CD4-positive, alpha-beta memory T cell (primary cell): ENCODE measurements around the gene EHD3. TPM values are rescaled to one million over a fixed set of nuclear protein-coding genes. Genes with fewer than 3 reads are reported as not detected.

Source experiments
- CTCF ChIA-PET: fragments of 350-600 bp; sonication (Branson Sonifier 250); formaldehyde crosslinking; loops from one replicate; lab custom pipeline; 2021; ENCODE audit warnings: inconsistent platforms; ENCODE audit not compliant: partially characterized antibody; lab: Charles Lee
- POLR2A ChIA-PET: fragments of 350-600 bp; sonication (Branson Sonifier 250); formaldehyde crosslinking; loops from one replicate; lab custom pipeline; 2021; ENCODE audit not compliant: partially characterized antibody; lab: Charles Lee
- DNase-seq, 5 donors: peaks; one replicate each; pipeline versions ENCODE4 v3.0.0 to v3.0.0-alpha.2; 2020 to 2022; ENCODE audit warnings: mixed read lengths in 1 of 5
- H3K27ac ChIP-seq: one replicate; pipeline ENCODE4 v1.7.0; 2013; ENCODE audit warnings: low read depth, low read length
- H3K27me3 ChIP-seq: 2 replicates; pipeline ENCODE4 v1.7.0; 2013; ENCODE audit warnings: mild to moderate bottlenecking, low read length, moderate library complexity; ENCODE audit not compliant: insufficient read depth
- H3K36me3 ChIP-seq: 2 replicates; pipeline ENCODE4 v1.7.0; 2013; ENCODE audit warnings: mild to moderate bottlenecking, low read length, moderate library complexity; ENCODE audit not compliant: insufficient read depth
- H3K4me1 ChIP-seq: 2 replicates; pipeline ENCODE4 v1.7.0; 2013; ENCODE audit warnings: mild to moderate bottlenecking, low read length, moderate library complexity; ENCODE audit not compliant: insufficient read depth
- H3K4me3 ChIP-seq, 2 donors: one replicate each; pipeline ENCODE4 v1.7.0; 2013; ENCODE audit warnings: low read length in 2 of 2, mild to moderate bottlenecking in 1 of 2
- H3K9me3 ChIP-seq, 2 donors: one replicate each; pipeline ENCODE4 v1.7.0; 2013; ENCODE audit warnings: low read length in 2 of 2, control low read depth in 1 of 2; ENCODE audit not compliant: control insufficient read depth in 1 of 2
- H3K27ac Mint-ChIP-seq, 7 donors: one replicate each; pipeline ENCODE4 v1.8.0; 2020 to 2021; ENCODE audit warnings: mixed read lengths in 7 of 7, mild to moderate bottlenecking in 6 of 7, inconsistent platforms in 3 of 7, moderate library complexity in 3 of 7
- H3K27me3 Mint-ChIP-seq, 2 donors: one replicate each; pipeline ENCODE4 v1.8.0; 2020 to 2021; ENCODE audit warnings: mixed read lengths in 2 of 2
- H3K36me3 Mint-ChIP-seq, 2 donors: one replicate each; pipeline ENCODE4 v1.8.0; 2020 to 2021; ENCODE audit warnings: mixed read lengths in 2 of 2, inconsistent platforms in 1 of 2, mild to moderate bottlenecking in 1 of 2
- H3K4me1 Mint-ChIP-seq, 4 donors: one replicate each; pipeline ENCODE4 v1.8.0; 2020 to 2021; ENCODE audit warnings: mixed read lengths in 4 of 4, mild to moderate bottlenecking in 1 of 4
- H3K4me3 Mint-ChIP-seq, 8 donors: one replicate each; pipeline ENCODE4 v1.8.0; 2020 to 2021; ENCODE audit warnings: mixed read lengths in 8 of 8, mild to moderate bottlenecking in 7 of 8, moderate library complexity in 6 of 8, inconsistent platforms in 3 of 8
- H3K9me3 Mint-ChIP-seq, 8 donors: one replicate each; pipeline ENCODE4 v1.8.0; 2020 to 2021; ENCODE audit warnings: mixed read lengths in 8 of 8, mild to moderate bottlenecking in 5 of 8, inconsistent platforms in 3 of 8, moderate library complexity in 1 of 8
- intact Hi-C: fragments of 100-400 bp; cut with micrococcal nuclease; formaldehyde crosslinking; loops from one replicate; pipeline ENCODE4 v1.15.1; 2023
- polyA plus RNA-seq, 2 donors: library from polyadenylated mRNA; unstranded; fragments of 300-500 nt; fragmentation: Illumina TruSeq; gene quantifications; one replicate each; pipeline ENCODE4 v1.2.3, GENCODE V29; 2021
- total RNA-seq, 2 experiments: library from RNA; stranded (reverse); gene quantifications; one replicate each; pipeline ENCODE4 v1.2.3, GENCODE V29; 2021

Gene EHD3
- total and polyA plus RNA-seq, 4 experiments from 2014 or later = 2.3 to 4.4 (median 4.2) TPM

DNA sequence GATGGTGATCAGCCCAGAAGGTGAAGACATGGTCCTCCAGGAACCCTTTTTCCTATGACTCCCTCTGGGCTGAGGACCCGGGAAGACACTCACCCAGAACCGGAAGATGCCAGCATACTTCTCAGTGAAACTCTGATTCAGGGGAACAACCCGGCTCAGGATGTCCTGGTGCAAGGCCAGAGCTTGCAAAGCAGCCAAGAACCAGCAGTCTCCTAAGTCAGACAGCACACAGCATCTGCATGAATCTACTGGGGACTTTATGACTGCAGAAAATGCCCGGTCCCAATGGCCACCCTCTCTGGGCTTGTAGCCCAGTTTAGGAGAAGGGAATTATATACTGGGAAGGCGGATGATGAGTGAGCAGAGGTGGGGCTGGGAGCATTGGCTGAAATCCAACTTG is 31.9 kb upstream of the EHD3 start:
- H3K36me3 ChIP-seq = no peaks in the 10 kb centered on the region
- H3K4me1 Mint-ChIP-seq = no peaks in the 10 kb centered on the region
- H3K27ac ChIP-seq = no peak overlapping the region
- H3K4me1 ChIP-seq = no peaks in the 10 kb centered on the region
- intact Hi-C loops = no loop called here
- POLR2A ChIA-PET = no interaction called here
- no peak overlapping the region for H3K4me3 Mint-ChIP-seq
- peaks cover 0 to 4% (median 0%) of the 10 kb centered on the region in 8 donors for H3K9me3 Mint-ChIP-seq
- no peak for DNase-seq
- CTCF ChIA-PET = no interaction called here
- H3K4me3 ChIP-seq = no peak overlapping the region
- no peaks in the 10 kb centered on the region for H3K9me3 ChIP-seq
- no peak overlapping the region for H3K27ac Mint-ChIP-seq
- peaks cover 0 to 2% of the 10 kb centered on the region in 2 donors for H3K27me3 Mint-ChIP-seq
- H3K27me3 ChIP-seq = no peaks in the 10 kb centered on the region
- peaks cover 0 to 16% of the 10 kb centered on the region in 2 donors for H3K36me3 Mint-ChIP-seq

DNA sequence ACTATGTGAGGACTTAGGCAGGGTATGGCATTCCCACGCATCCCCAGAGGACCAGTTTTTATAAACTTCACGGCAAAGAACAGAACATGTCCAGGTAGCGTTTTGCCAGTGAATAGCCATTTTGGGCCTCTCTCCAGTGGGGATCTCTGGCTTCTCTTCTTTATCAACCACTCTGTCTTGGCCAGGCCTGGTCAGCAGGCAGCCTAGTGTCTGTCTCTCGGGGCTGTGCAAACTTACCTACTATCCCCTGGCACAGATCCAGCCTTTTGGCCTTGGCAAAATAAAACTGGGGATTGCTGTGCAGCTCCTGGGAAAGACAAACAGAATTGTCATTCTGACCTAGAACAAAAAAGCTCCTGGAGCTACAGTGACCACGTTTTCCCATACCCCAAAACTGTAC is 31.1 kb upstream of the EHD3 start:
- DNase-seq = no peak
- H3K27ac ChIP-seq = no peak overlapping the region
- H3K4me3 ChIP-seq = no peak overlapping the region
- no peaks in the 10 kb centered on the region for H3K9me3 ChIP-seq
- H3K4me1 Mint-ChIP-seq = no peaks in the 10 kb centered on the region
- ChIA-PET POLR2A (no interaction called here), CTCF (no interaction called here)
- H3K27ac Mint-ChIP-seq = no peak overlapping the region
- H3K9me3 Mint-ChIP-seq = peaks cover 0 to 4% (median 0%) of the 10 kb centered on the region in 8 donors
- no peaks in the 10 kb centered on the region for H3K4me1 ChIP-seq
- no peaks in the 10 kb centered on the region for H3K27me3 ChIP-seq
- H3K27me3 Mint-ChIP-seq = peaks cover 0 to 2% of the 10 kb centered on the region in 2 donors
- H3K36me3 Mint-ChIP-seq = peaks cover 0 to 16% of the 10 kb centered on the region in 2 donors
- intact Hi-C loops = no loop called here
- H3K4me3 Mint-ChIP-seq = no peak overlapping the region
- no peaks in the 10 kb centered on the region for H3K36me3 ChIP-seq

DNA sequence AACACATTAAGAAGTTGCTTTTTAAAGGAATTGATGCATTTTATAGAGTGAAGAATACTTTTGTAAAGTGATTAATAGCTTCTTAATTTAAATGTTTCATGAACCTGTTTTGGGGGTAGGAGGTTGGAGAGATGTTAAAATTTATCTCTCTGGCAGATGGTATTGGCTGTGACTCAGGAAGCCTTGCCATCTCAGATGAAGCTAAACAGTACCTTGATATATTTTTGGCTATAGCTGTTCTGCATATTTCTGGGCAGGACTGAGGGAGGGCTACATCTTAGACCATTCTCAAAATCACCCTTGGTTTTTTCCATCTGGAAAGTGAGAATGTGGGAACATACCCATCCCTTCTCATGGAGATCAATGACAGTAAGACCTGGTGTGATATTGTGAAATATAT is 30.0 kb upstream of the EHD3 start:
- Histone ChIP-seq H3K9me3 (no peaks in the 10 kb centered on the region), H3K36me3 (no peaks in the 10 kb centered on the region), H3K4me1 (no peaks in the 10 kb centered on the region), H3K27ac (no peak overlapping the region), H3K27me3 (no peaks in the 10 kb centered on the region), H3K4me3 (no peak overlapping the region)
- DNase-seq = no peak
- CTCF ChIA-PET = no interaction called here
- Mint-ChIP-seq H3K4me3 (no peak overlapping the region), H3K36me3 (peaks cover 0 to 12% of the 10 kb centered on the region in 2 donors), H3K27me3 (peaks cover 0 to 2% of the 10 kb centered on the region in 2 donors), H3K27ac (no peak overlapping the region), H3K4me1 (no peaks in the 10 kb centered on the region), H3K9me3 (peaks cover 0 to under 1% (median 0%) of the 10 kb centered on the region in 8 donors)
- POLR2A ChIA-PET = no interaction called here
- intact Hi-C loops = no loop called here

DNA sequence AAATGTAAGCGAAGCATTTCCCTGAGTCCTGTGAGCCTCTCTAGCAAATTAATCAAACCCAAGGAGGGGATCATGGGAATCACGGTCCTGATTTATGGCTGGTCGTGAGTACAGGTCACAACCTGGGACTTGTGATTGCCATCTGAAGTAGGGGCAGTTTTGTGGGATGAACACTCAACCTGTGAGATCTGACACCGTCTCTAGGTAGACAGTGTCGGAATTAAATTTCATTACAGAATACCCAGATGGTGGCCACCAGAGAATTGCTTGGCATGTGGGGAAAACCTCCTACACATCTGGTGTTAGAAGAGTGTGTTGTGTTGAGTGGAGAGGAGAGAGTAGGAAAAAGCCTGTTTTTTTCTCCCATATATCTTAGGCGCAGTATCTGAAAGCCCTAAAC is 29.2 kb upstream of the EHD3 start:
- DNase-seq = no peak
- ChIA-PET CTCF (no interaction called here), POLR2A (no interaction called here)
- H3K4me3 Mint-ChIP-seq = no peak overlapping the region
- H3K27me3 Mint-ChIP-seq = peaks cover 0 to 2% of the 10 kb centered on the region in 2 donors
- intact Hi-C loops = no loop called here
- Histone ChIP-seq H3K27me3 (no peaks in the 10 kb centered on the region), H3K36me3 (no peaks in the 10 kb centered on the region), H3K9me3 (no peaks in the 10 kb centered on the region), H3K4me1 (no peaks in the 10 kb centered on the region), H3K27ac (no peak overlapping the region), H3K4me3 (no peak overlapping the region)
- H3K27ac Mint-ChIP-seq = no peak overlapping the region
- H3K4me1 Mint-ChIP-seq = no peaks in the 10 kb centered on the region
- peaks cover 0 to 10% of the 10 kb centered on the region in 2 donors for H3K36me3 Mint-ChIP-seq
- no peaks in the 10 kb centered on the region for H3K9me3 Mint-ChIP-seq

DNA sequence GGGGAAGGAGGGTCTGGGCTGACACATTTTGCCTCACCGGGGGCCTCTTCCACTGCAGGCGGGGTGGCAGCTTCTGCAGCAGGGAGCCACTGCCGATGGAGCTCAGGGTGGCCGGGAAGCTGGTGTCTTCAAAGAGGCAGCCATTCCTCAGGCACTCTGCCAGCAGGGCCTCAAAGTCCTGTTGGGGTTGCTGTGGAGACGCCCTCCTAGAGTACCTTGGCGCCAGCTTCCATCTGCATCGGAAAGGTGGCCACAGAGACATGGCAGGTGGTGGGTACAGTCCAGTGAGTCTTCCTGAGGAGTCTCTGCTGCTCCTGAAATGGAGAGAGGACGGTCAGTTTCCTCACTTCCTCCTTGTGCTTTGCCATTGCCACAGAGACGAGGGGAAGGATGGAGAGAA is 28.8 kb upstream of the EHD3 start:
- no peak overlapping the region for H3K27ac ChIP-seq
- H3K36me3 ChIP-seq = no peaks in the 10 kb centered on the region
- DNase-seq = no peak
- no peaks in the 10 kb centered on the region for H3K9me3 Mint-ChIP-seq
- H3K27ac Mint-ChIP-seq = no peak overlapping the region
- H3K4me3 ChIP-seq = no peak overlapping the region
- H3K4me1 Mint-ChIP-seq = no peaks in the 10 kb centered on the region
- no peaks in the 10 kb centered on the region for H3K9me3 ChIP-seq
- H3K4me3 Mint-ChIP-seq = no peak overlapping the region
- CTCF ChIA-PET = no interaction called here
- H3K36me3 Mint-ChIP-seq = peaks cover 0 to 10% of the 10 kb centered on the region in 2 donors
- H3K4me1 ChIP-seq = no peaks in the 10 kb centered on the region
- no peaks in the 10 kb centered on the region for H3K27me3 ChIP-seq
- POLR2A ChIA-PET = no interaction called here
- H3K27me3 Mint-ChIP-seq = peaks cover 0 to 2% of the 10 kb centered on the region in 2 donors
- intact Hi-C loops = no loop called here

DNA sequence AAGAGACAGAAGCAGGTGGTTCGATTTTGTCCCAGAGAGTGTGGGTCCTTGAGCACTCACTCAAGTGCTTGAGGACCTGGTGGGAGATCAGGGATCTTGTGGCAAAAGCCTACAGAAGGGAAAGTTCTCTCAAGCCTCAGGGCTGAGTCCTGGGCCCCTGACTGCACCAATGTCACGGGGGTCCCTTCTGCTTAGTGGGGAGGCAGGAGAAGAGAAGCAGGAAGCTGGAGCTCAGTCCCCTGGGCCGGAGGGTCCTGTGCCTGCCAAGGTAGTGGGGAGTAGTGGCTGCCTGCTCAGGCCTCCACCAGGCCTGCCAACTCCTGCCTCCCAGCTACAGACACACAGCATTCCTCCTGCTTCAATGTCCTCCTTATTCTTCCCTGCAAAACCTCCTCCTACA is 28.3 kb upstream of the EHD3 start:
- Histone ChIP-seq H3K27me3 (no peaks in the 10 kb centered on the region), H3K9me3 (no peaks in the 10 kb centered on the region), H3K4me1 (no peaks in the 10 kb centered on the region), H3K4me3 (no peak overlapping the region), H3K36me3 (no peaks in the 10 kb centered on the region), H3K27ac (no peak overlapping the region)
- POLR2A ChIA-PET = no interaction called here
- DNase-seq = no peak
- Mint-ChIP-seq H3K36me3 (peaks cover 0 to 10% of the 10 kb centered on the region in 2 donors), H3K4me1 (no peaks in the 10 kb centered on the region), H3K9me3 (no peaks in the 10 kb centered on the region), H3K27ac (no peak overlapping the region), H3K4me3 (no peak overlapping the region), H3K27me3 (peaks cover 0 to 2% of the 10 kb centered on the region in 2 donors)
- CTCF ChIA-PET = no interaction called here
- intact Hi-C loops = no loop called here

DNA sequence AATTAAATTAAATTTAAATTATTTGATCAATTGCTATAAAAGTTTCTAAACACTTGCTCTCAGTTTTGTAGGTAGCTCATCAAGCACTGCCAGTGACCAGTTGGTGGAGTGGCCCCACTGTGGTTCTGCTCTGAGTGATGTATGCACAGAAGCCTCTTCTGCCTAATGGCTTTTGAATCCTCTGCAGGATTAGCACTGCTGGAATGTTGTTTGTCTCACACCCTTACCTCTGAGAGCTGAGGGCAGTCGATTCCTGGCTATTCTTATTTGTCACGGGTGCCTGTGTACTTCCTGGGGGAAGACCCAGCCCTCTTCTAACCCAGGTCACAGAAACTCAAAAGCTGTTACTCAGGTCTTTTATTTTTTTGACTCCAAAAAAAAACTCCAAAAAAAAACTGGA is 26.2 kb upstream of the EHD3 start:
- H3K27me3 Mint-ChIP-seq = no peaks in the 10 kb centered on the region
- no peaks in the 10 kb centered on the region for H3K4me1 ChIP-seq
- intact Hi-C loops = no loop called here
- ChIA-PET CTCF (no interaction called here), POLR2A (no interaction called here)
- no peaks in the 10 kb centered on the region for H3K4me1 Mint-ChIP-seq
- peaks cover 0 to 10% of the 10 kb centered on the region in 2 donors for H3K36me3 Mint-ChIP-seq
- no peaks in the 10 kb centered on the region for H3K27me3 ChIP-seq
- H3K27ac ChIP-seq = no peak overlapping the region
- no peak for DNase-seq
- H3K27ac Mint-ChIP-seq = no peak overlapping the region
- H3K9me3 ChIP-seq = no peaks in the 10 kb centered on the region
- no peaks in the 10 kb centered on the region for H3K36me3 ChIP-seq
- no peak overlapping the region for H3K4me3 ChIP-seq
- H3K4me3 Mint-ChIP-seq = no peak overlapping the region
- H3K9me3 Mint-ChIP-seq = no peaks in the 10 kb centered on the region

DNA sequence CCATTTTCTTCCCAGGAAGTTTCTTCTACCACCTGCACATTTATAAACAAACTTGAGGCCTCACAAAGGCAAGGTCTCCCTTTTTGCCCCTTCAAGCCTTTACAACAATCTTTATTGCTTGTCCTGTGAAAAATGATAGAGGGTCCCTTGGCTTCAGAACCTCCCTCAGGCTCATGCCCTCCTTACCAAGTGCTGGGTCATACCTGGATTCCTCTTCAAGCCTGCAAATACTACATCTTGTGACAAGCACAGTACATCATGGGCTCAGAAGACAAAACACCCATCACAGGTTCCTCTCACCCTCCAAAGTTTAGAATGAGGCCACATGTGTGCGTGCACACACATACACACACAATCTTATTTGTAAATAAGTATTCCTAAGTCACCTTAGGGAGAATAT is 25.7 kb upstream of the EHD3 start:
- Histone ChIP-seq H3K27ac (no peak overlapping the region), H3K4me1 (no peaks in the 10 kb centered on the region), H3K27me3 (no peaks in the 10 kb centered on the region), H3K4me3 (no peak overlapping the region), H3K9me3 (no peaks in the 10 kb centered on the region), H3K36me3 (no peaks in the 10 kb centered on the region)
- Mint-ChIP-seq H3K36me3 (peaks cover 0 to 10% of the 10 kb centered on the region in 2 donors), H3K4me3 (no peak overlapping the region), H3K27me3 (no peaks in the 10 kb centered on the region), H3K9me3 (no peaks in the 10 kb centered on the region), H3K4me1 (no peaks in the 10 kb centered on the region), H3K27ac (peak overlapping the region in 1 of 7 donors; percentile 31)
- POLR2A ChIA-PET = interaction anchor here (0.9 kb wide), 1 partner anchor 22 kb away, joined by 6 read pairs; no protein-coding TSS in a partner anchor
- CTCF ChIA-PET = no interaction called here
- intact Hi-C loops = no loop called here
- no peak for DNase-seq
